ENCODE measurements around the gene ZSCAN9.
A peak's percentile ranks its signal among the peaks of the same experiment; 100 is the strongest.

Gene ZSCAN9

DNA sequence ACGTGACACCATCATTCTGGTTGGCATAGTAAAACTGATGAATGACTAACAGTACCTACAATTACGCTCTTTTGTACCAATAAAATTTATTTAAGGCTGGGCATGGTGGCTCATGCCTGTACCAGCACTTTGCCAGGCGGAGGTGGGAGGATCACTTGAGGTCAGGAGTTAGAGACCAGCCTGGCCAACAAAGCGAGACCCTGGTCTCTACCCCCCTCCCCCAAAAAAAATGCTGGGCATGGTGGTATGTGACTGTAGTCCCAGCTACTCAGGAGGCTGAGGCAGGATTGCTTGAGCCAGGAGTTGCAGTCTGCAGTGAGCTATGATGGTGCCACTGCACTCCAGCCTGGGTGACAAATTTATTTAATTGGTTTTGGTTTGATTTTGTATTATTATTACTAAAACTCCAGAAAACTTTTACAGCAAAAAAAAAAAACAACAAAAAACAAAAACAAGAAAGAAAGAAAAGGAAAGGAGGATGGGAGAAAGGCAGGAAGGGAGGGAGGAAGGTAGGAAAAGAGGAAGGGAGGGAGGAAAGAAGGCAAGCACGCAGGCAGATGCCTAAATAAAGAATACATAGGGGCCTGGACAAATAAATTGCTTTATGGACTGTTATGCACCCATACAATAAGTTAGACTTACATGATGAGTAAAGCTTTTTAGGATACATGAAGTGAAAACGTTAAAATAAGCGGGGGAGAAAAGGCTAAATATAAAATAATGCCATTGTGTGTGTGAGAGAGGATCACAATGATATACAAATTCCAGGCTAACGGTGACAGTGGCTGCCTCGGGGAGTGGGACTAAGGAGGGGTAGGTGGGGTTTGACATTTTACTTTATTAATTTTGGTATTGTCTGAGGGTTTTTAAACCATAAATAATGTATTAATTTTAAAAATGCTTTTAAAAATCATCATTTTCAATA, 682 bp upstream of the ZSCAN9 start:
- H3K4me1 ChIP-seq (ENCODE audit: low read length), result peaks cover 6% of the 10 kb centered on the region
- H3K9me2 ChIP-seq (replicated peaks; ENCODE audit: insufficient read depth, low read length), result no peaks in the 10 kb centered on the region
- no peaks in the 10 kb centered on the region for H3F3A ChIP-seq (ENCODE audit: insufficient read depth, low read length)
- peak overlapping the region; percentile 93 for H3K4me2 ChIP-seq (ENCODE audit: low read depth, low read length)
- H2AFZ ChIP-seq (ENCODE audit: low read length), result peak overlapping the region; percentile 93
- peaks cover 9% of the 10 kb centered on the region for H3K79me2 ChIP-seq (ENCODE audit: low read length)
- peak overlapping the region; percentile 88 for H3K4me3 ChIP-seq (ENCODE audit: low read length)
- no peaks in the 10 kb centered on the region for H3K36me3 ChIP-seq (replicated peaks; ENCODE audit: insufficient read depth, low read length)
- H4K20me1 ChIP-seq (ENCODE audit: insufficient read depth, low read length), result no peaks in the 10 kb centered on the region
- peaks cover 31% of the 10 kb centered on the region for H3K27me3 ChIP-seq (replicated peaks; ENCODE audit: insufficient read depth, low read length)
- no peak for TF ChIP-seq EZH2 (optimal IDR thresholded peaks at IDR 0.05; ENCODE audit: low read depth, low read length)
- no peak for DNase-seq
- peak overlapping the region; percentile 69; the same call in 1 of the 2 replicates for H3K9ac ChIP-seq (ENCODE audit: low read length)
- no peak overlapping the region for H3K27ac ChIP-seq (ENCODE audit: low read length)
- H3K9me3 ChIP-seq (replicated peaks; ENCODE audit: insufficient read depth, low read length), result no peaks in the 10 kb centered on the region

DNA sequence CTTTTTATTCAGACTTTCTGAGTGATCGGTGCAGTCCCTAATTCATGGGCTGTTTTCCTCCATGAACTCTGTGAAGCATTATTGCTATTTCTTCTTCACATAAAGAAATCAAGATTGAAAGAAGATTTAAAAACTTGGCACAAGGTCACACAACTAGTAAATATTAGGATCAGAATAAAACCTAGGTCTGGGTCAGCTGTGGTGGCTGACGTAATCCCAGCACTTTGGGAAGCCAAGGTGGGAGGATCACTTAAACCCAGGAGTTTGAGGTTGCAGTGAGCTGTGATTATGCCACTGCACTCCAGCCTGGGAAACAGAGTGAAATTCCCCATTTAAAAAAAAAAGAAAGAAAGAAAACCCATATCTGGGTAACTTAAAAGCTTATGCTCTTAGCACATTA, 1.4 kb downstream of the ZSCAN9 start:
- no peaks in the 10 kb centered on the region for H4K20me1 ChIP-seq (ENCODE audit: insufficient read depth, low read length)
- H3K27me3 ChIP-seq (replicated peaks; ENCODE audit: insufficient read depth, low read length), result peaks cover 13% of the 10 kb centered on the region
- TF ChIP-seq EZH2phosphoT487 (IDR thresholded peaks at IDR 0.05; ENCODE audit: low read length) (no peak), EZH2 (optimal IDR thresholded peaks at IDR 0.05; ENCODE audit: low read depth, low read length) (no peak)
- TF ChIP-seq, protein P1, sequence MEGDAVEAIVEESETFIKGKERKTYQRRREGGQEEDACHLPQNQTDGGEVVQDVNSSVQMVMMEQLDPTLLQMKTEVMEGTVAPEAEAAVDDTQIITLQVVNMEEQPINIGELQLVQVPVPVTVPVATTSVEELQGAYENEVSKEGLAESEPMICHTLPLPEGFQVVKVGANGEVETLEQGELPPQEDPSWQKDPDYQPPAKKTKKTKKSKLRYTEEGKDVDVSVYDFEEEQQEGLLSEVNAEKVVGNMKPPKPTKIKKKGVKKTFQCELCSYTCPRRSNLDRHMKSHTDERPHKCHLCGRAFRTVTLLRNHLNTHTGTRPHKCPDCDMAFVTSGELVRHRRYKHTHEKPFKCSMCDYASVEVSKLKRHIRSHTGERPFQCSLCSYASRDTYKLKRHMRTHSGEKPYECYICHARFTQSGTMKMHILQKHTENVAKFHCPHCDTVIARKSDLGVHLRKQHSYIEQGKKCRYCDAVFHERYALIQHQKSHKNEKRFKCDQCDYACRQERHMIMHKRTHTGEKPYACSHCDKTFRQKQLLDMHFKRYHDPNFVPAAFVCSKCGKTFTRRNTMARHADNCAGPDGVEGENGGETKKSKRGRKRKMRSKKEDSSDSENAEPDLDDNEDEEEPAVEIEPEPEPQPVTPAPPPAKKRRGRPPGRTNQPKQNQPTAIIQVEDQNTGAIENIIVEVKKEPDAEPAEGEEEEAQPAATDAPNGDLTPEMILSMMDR (IDR thresholded peaks at IDR 0.05; ENCODE audit: low read length), result no peak
- no peak overlapping the region for H2AFZ ChIP-seq (ENCODE audit: low read length)
- peaks cover 6% of the 10 kb centered on the region for H3K4me1 ChIP-seq (ENCODE audit: low read length)
- no peak for DNase-seq
- H3K9ac ChIP-seq (ENCODE audit: low read length), result no peak overlapping the region
- no peaks in the 10 kb centered on the region for H3K9me2 ChIP-seq (replicated peaks; ENCODE audit: insufficient read depth, low read length)
- H3K4me2 ChIP-seq (ENCODE audit: low read depth, low read length), result no peak overlapping the region
- no peaks in the 10 kb centered on the region for H3F3A ChIP-seq (ENCODE audit: insufficient read depth, low read length)
- H3K27ac ChIP-seq (ENCODE audit: low read length), result no peak overlapping the region
- peaks cover 9% of the 10 kb centered on the region for H3K79me2 ChIP-seq (ENCODE audit: low read length)
- no peaks in the 10 kb centered on the region for H3K36me3 ChIP-seq (replicated peaks; ENCODE audit: insufficient read depth, low read length)
- no peak overlapping the region for H3K4me3 ChIP-seq (ENCODE audit: low read length)
- H3K9me3 ChIP-seq (replicated peaks; ENCODE audit: insufficient read depth, low read length), result no peaks in the 10 kb centered on the region

DNA sequence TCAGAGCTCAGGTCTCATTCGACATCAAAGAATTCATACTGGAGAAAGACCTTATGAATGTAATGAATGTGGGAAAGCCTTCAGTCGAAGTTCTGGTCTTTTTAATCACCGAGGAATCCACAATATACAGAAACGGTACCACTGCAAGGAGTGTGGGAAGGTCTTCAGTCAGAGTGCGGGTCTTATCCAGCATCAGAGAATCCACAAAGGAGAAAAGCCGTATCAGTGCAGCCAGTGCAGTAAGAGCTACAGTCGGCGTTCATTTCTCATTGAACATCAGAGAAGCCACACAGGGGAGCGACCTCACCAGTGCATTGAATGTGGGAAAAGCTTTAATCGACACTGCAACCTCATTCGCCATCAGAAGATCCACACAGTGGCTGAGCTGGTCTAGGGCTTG, 7.7 kb downstream of the ZSCAN9 start:
- Histone ChIP-seq H3K9me3 (replicated peaks; ENCODE audit: insufficient read depth, low read length) (no peaks in the 10 kb centered on the region), H3K4me3 (ENCODE audit: low read length) (no peak overlapping the region), H3K9ac (ENCODE audit: low read length) (no peak overlapping the region), H3K27me3 (replicated peaks; ENCODE audit: insufficient read depth, low read length) (no peaks in the 10 kb centered on the region), H3K27ac (ENCODE audit: low read length) (no peak overlapping the region), H4K20me1 (ENCODE audit: insufficient read depth, low read length) (no peaks in the 10 kb centered on the region), H2AFZ (ENCODE audit: low read length) (no peak overlapping the region), H3K9me2 (replicated peaks; ENCODE audit: insufficient read depth, low read length) (no peaks in the 10 kb centered on the region), H3K36me3 (replicated peaks; ENCODE audit: insufficient read depth, low read length) (no peaks in the 10 kb centered on the region), H3K4me1 (ENCODE audit: low read length) (no peaks in the 10 kb centered on the region), H3F3A (ENCODE audit: insufficient read depth, low read length) (no peaks in the 10 kb centered on the region), H3K4me2 (ENCODE audit: low read depth, low read length) (no peak overlapping the region), H3K79me2 (ENCODE audit: low read length) (no peaks in the 10 kb centered on the region)
- DNase-seq, result no peak
- TF ChIP-seq EZH2phosphoT487 (IDR thresholded peaks at IDR 0.05; ENCODE audit: low read length) (no peak), EZH2 (optimal IDR thresholded peaks at IDR 0.05; ENCODE audit: low read depth, low read length) (no peak)
- TF ChIP-seq, protein P1 (IDR thresholded peaks at IDR 0.05; ENCODE audit: low read length), result no peak
